Activated CD4-positive, alpha-beta memory T cell treated with anti-CD3 and anti-CD28 coated beads for 36 hours (primary cell): Measurements from ENCODE around the gene TRAF1. TPM values are rescaled to one million over a fixed set of nuclear protein-coding genes. Genes with fewer than 3 reads are reported as not detected.
"Not testable (repeated sequence)": the region's sequence is repeated elsewhere in the genome, so short reads cannot be mapped to it uniquely, and the experiment has no call there.

Source experiments
- CTCF ChIA-PET: fragments of 350-600 bp; sonication (Branson Sonifier 250); formaldehyde crosslinking; loops from one replicate; lab custom pipeline; 2021; ENCODE audit warnings: antibody characterized with exemption, inconsistent platforms; lab: Charles Lee
- POLR2A ChIA-PET: fragments of 350-600 bp; sonication (Branson Sonifier 250); formaldehyde crosslinking; loops from one replicate; lab custom pipeline; 2021; ENCODE audit warnings: antibody characterized with exemption; lab: Charles Lee
- DNase-seq: peaks from one replicate; pipeline ENCODE4 v3.0.0-alpha.2; 2020
- H3K27ac Mint-ChIP-seq: one replicate; pipeline ENCODE4 v1.8.0; 2021; ENCODE audit warnings: mixed read lengths
- H3K27me3 Mint-ChIP-seq: one replicate; pipeline ENCODE4 v1.8.0; 2021; ENCODE audit warnings: mixed read lengths
- H3K36me3 Mint-ChIP-seq: one replicate; pipeline ENCODE4 v1.8.0; 2021; ENCODE audit warnings: mixed read lengths
- H3K4me1 Mint-ChIP-seq: one replicate; pipeline ENCODE4 v1.8.0; 2021; ENCODE audit warnings: low read depth, mixed read lengths
- H3K4me3 Mint-ChIP-seq: one replicate; pipeline ENCODE4 v1.8.0; 2021; ENCODE audit warnings: mild to moderate bottlenecking, mixed read lengths
- H3K9me3 Mint-ChIP-seq: one replicate; pipeline ENCODE4 v1.8.0; 2021; ENCODE audit warnings: mixed read lengths
- intact Hi-C: fragments of 100-400 bp; cut with micrococcal nuclease; formaldehyde crosslinking; loops from one replicate; pipeline ENCODE4 v1.15.1; 2023
- total RNA-seq, 2 experiments: library from RNA; stranded (reverse); gene quantifications; one replicate each; pipeline ENCODE4 v1.2.3, GENCODE V29; 2021

Gene TRAF1
- total RNA-seq, result 100 to 1,000 TPM; 124 TPM

DNA sequence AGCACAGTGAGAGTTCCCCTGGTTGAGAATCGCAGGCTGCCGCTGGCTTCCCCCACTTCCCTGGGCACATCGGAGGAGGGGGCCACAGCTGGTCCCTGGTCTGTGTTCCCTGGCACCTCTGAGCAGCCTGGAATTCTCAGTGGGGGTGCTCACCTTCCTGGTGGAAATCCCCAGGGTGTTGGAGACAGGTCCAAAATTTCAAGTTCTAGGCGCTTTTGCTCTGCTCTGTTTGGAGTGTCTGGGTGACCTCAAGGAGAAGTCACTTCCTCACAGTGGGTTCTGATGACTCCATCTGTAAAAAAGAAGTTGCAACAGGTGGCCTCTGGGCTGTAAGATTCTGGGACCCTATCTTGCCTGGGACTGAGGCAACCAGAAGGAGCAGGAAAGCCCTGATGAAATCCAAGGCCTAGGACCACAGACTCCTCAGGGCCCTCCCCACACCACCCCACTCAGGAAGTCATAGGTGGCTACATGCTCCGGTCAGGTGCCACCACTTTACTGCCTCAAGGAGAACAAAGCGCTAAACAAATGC lies at the start of gene TRAF1:
TRAF1 (minus strand) TSS at position 400 of the 532 bp plus-strand sequence. CDS start 721 bp downstream, outside the sequence.
- no peaks in the 10 kb centered on the region for H3K27me3 Mint-ChIP-seq
- peaks cover 53% of the 10 kb centered on the region for H3K4me1 Mint-ChIP-seq
- peak within 1 kb of the TSS; percentile 80 for H3K4me3 Mint-ChIP-seq
- peaks cover 2% of the 10 kb centered on the region for H3K9me3 Mint-ChIP-seq
- peaks cover 47% of the 10 kb centered on the region for H3K36me3 Mint-ChIP-seq
- intact Hi-C loops, result loop anchor here (1.0 to 10.0 kb wide), 11 partner anchors 10 to 428 kb away; partner anchors contain the start of genes CNTRL and RAB14
- DNase-seq, result no peak
- ChIA-PET CTCF (interaction anchor here (1.0 to 8.8 kb wide), 7 partner anchors 9 to 133 kb away, joined by 3 to 76 read pairs (median 4); partner anchors contain the start of genes FBXW2 and PHF19), POLR2A (interaction anchor here (0.6 to 11.5 kb wide), 14 partner anchors 7 to 318 kb away, joined by 3 to 237 read pairs (median 16); partner anchors contain the start of genes FBXW2, PHF19 and PSMD5)
- peak within 1 kb of the TSS; percentile 97 for H3K27ac Mint-ChIP-seq

DNA sequence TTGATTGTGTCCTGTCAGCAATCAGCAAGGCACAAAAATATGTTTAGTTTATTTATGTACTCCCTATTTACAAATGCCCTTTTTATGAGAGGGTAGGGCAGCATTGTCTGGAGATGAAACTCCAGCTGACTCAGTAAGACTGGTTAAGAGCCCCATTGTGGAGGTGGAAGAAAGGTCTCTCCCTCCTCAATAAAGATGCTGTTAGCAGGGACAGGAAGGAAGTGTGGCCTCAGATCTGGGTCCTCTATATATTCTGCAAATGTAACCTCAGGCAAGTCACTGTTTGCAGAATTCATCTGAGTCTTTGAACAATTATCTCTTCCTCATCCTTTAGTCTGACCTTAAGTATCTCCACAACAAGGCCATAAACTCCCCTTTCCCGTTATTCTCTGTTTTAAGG lies 48.3 kb upstream of the TRAF1 start:
- Mint-ChIP-seq H3K36me3 (no peaks in the 10 kb centered on the region), H3K4me1 (peaks cover 18% of the 10 kb centered on the region)

GRCh38 chr9:120974181-120974580 lies 47.6 kb upstream of the TRAF1 start:
- H3K36me3 Mint-ChIP-seq, result no peaks in the 10 kb centered on the region
- H3K4me1 Mint-ChIP-seq, result peaks cover 18% of the 10 kb centered on the region
- H3K27ac Mint-ChIP-seq, result no peak overlapping the region
- intact Hi-C loops, result no loop called here
- ChIA-PET CTCF (no interaction called here), POLR2A (no interaction called here)
- H3K4me3 Mint-ChIP-seq, result no peak overlapping the region
- no peak for DNase-seq
- H3K27me3 Mint-ChIP-seq, result no peaks in the 10 kb centered on the region
- H3K9me3 Mint-ChIP-seq, result no peaks in the 10 kb centered on the region

More for the DNA sequence above, 48.3 kb upstream of the TRAF1 start:
- Mint-ChIP-seq H3K27ac (peak overlapping the region; percentile 55), H3K4me3 (no peak overlapping the region), H3K9me3 (no peaks in the 10 kb centered on the region), H3K27me3 (no peaks in the 10 kb centered on the region)
- no peak for DNase-seq
- POLR2A ChIA-PET, result no interaction called here
- CTCF ChIA-PET, result no interaction called here
- intact Hi-C loops, result no loop called here

DNA sequence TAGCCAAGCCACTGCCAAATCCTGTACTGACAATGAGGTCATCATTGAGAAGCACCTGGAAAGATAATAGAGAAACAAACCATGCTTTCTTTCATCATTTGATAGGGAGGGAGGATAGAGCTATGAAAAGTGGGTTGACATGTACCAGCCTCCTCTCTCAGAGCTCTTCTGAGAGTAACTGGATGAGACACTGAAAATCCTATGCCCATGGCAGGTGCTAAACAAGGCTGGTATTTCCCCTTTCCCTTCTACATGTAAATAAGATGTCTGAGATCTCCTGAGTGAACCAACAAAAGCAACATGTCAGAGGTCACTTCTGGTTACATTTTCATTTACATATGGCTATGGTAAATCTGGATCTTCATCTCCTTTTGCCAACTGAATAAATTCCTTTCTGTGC lies 45.3 kb upstream of the TRAF1 start:
- ChIA-PET POLR2A (no interaction called here), CTCF (interaction anchor here (1.1 to 1.5 kb wide), 2 partner anchors 10 to 35 kb away, joined by 4 to 5 read pairs; no protein-coding TSS in a partner anchor)
- no peak for DNase-seq
- Mint-ChIP-seq H3K36me3 (no peaks in the 10 kb centered on the region), H3K9me3 (no peaks in the 10 kb centered on the region), H3K4me1 (peaks cover 18% of the 10 kb centered on the region), H3K27me3 (no peaks in the 10 kb centered on the region), H3K27ac (no peak overlapping the region), H3K4me3 (no peak overlapping the region)
- intact Hi-C loops, result no loop called here

- H3K4me3 Mint-ChIP-seq, intact Hi-C loops, POLR2A ChIA-PET, H3K36me3 Mint-ChIP-seq, H3K9me3 Mint-ChIP-seq, H3K27ac Mint-ChIP-seq, DNase-seq, H3K27me3 Mint-ChIP-seq: not testable (repeated sequence)
- H3K4me1 Mint-ChIP-seq, result peaks cover 18% of the 10 kb centered on the region
- CTCF ChIA-PET, result interaction anchor here (1.1 to 1.5 kb wide), 2 partner anchors 10 to 35 kb away, joined by 4 to 5 read pairs; no protein-coding TSS in a partner anchor
These were observed 44.9 kb upstream of the TRAF1 start for GRCh38 chr9:120971471-120971870.

GRCh38 chr9:120970244-120970643 lies 43.6 kb upstream of the TRAF1 start:
- ChIA-PET CTCF (no interaction called here), POLR2A (no interaction called here)
- no peaks in the 10 kb centered on the region for H3K36me3 Mint-ChIP-seq
- no peak for DNase-seq
- H3K4me3 Mint-ChIP-seq, result no peak overlapping the region
- no peak overlapping the region for H3K27ac Mint-ChIP-seq
- peaks cover 16% of the 10 kb centered on the region for H3K4me1 Mint-ChIP-seq
- intact Hi-C loops, result no loop called here
- H3K27me3 Mint-ChIP-seq, result no peaks in the 10 kb centered on the region
- no peaks in the 10 kb centered on the region for H3K9me3 Mint-ChIP-seq

DNA sequence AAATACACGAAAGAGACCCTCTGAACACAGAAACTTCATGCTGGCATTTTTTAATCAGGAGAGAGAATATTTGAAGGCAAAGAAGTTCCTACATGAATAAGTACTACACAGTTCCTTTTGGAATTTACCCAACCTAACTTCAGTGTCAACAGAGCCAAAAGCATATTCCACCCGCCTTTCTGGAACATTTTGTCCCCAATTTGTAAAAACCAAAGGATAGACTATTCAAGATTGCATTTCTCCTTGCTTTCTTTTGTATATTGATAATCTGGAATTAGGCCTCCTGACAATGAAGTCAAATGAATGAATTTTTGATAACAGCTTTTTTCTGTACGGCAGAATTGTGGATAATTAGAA lies 39.4 kb upstream of the TRAF1 start:
- Mint-ChIP-seq H3K4me1 (no peaks in the 10 kb centered on the region), H3K4me3 (no peak overlapping the region), H3K9me3 (no peaks in the 10 kb centered on the region), H3K27me3 (no peaks in the 10 kb centered on the region), H3K27ac (no peak overlapping the region), H3K36me3 (no peaks in the 10 kb centered on the region)
- intact Hi-C loops, result no loop called here
- CTCF ChIA-PET, result interaction anchor here (1.2 kb wide), 1 partner anchor 16 kb away, joined by 7 read pairs; no protein-coding TSS in a partner anchor
- POLR2A ChIA-PET, result interaction anchor here (1.0 kb wide), 1 partner anchor 16 kb away, joined by 3 read pairs; no protein-coding TSS in a partner anchor
- DNase-seq, result no peak

GRCh38 chr9:120965344-120966012 lies 38.9 kb upstream of the TRAF1 start:
- no peaks in the 10 kb centered on the region for H3K27me3 Mint-ChIP-seq
- no peak overlapping the region for H3K27ac Mint-ChIP-seq
- DNase-seq, result no peak
- ChIA-PET CTCF (interaction anchor here (1.2 to 2.1 kb wide), 2 partner anchors 16 kb away, joined by 7 read pairs; no protein-coding TSS in a partner anchor), POLR2A (interaction anchor here (1.0 kb wide), 1 partner anchor 15 kb away, joined by 3 read pairs; no protein-coding TSS in a partner anchor)
- H3K4me1 Mint-ChIP-seq, result no peaks in the 10 kb centered on the region
- H3K4me3 Mint-ChIP-seq, result no peak overlapping the region
- H3K9me3 Mint-ChIP-seq, result no peaks in the 10 kb centered on the region
- H3K36me3 Mint-ChIP-seq, result no peaks in the 10 kb centered on the region
- intact Hi-C loops, result no loop called here

DNA sequence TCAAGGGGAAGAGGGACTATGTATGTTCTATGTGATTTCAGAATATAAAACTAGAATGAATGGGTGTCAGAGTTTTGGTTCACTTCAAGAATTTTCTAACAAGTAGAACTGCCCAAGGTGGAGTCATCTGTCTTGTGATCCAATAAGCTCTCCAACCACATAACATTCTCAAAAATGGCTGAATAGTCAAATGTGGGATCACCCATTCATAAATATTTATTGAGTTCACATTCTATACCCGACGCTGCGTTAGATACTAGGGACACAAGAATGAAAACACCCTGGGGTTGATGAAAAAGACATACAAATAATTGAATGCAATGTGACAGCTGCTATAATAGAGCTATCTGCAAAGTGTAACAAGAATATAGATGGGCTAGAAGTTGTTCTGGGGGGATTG lies 35.3 kb upstream of the TRAF1 start:
- CTCF ChIA-PET, result interaction anchor here (1.5 kb wide), 1 partner anchor 20 kb away, joined by 7 read pairs; no protein-coding TSS in a partner anchor
- H3K27ac Mint-ChIP-seq, result no peak overlapping the region

DNA sequence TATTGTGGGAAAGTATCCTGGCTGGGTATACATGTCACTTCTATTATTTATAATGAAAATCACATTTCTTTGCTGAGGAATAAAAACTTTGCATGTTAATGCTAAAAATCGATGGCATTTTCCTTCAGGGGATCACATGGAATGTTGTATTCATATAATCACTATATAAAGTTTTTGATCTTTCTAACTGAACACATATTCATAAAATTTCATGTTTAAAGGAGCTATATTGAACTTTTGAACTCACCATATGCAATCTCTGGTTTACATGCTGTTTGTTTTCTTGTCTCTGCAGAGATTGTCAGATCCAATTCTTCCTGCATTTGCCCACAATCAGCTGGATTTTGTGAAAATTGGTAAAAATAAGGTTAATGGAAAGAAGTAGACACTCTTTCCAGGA lies 33.4 kb upstream of the TRAF1 start:
- POLR2A ChIA-PET, result no interaction called here
- Mint-ChIP-seq H3K4me3 (no peak overlapping the region), H3K27ac (no peak overlapping the region), H3K36me3 (no peaks in the 10 kb centered on the region), H3K4me1 (no peaks in the 10 kb centered on the region), H3K27me3 (no peaks in the 10 kb centered on the region), H3K9me3 (no peaks in the 10 kb centered on the region)
- intact Hi-C loops, result no loop called here
- CTCF ChIA-PET, result interaction anchor here (0.6 kb wide), 1 partner anchor 149 kb away, joined by 3 read pairs; no protein-coding TSS in a partner anchor
- no peak for DNase-seq

More for the DNA sequence above, 35.3 kb upstream of the TRAF1 start:
- POLR2A ChIA-PET, result no interaction called here
- intact Hi-C loops, result no loop called here
- H3K36me3 Mint-ChIP-seq, result no peaks in the 10 kb centered on the region
- DNase-seq, result no peak
- no peak overlapping the region for H3K4me3 Mint-ChIP-seq
- no peaks in the 10 kb centered on the region for H3K27me3 Mint-ChIP-seq
- H3K9me3 Mint-ChIP-seq, result no peaks in the 10 kb centered on the region
- no peaks in the 10 kb centered on the region for H3K4me1 Mint-ChIP-seq

GRCh38 chr9:120956862-120957261 lies 30.3 kb upstream of the TRAF1 start:
- H3K27me3 Mint-ChIP-seq, result no peaks in the 10 kb centered on the region
- ChIA-PET CTCF (no interaction called here), POLR2A (no interaction called here)
- no peaks in the 10 kb centered on the region for H3K9me3 Mint-ChIP-seq
- no peak overlapping the region for H3K4me3 Mint-ChIP-seq
- no peaks in the 10 kb centered on the region for H3K36me3 Mint-ChIP-seq
- H3K4me1 Mint-ChIP-seq, result no peaks in the 10 kb centered on the region
- no peak overlapping the region for H3K27ac Mint-ChIP-seq
- DNase-seq, result no peak
- intact Hi-C loops, result no loop called here

GRCh38 chr9:120951960-120952618 lies 25.5 kb upstream of the TRAF1 start:
- H3K4me1 Mint-ChIP-seq, result no peaks in the 10 kb centered on the region
- POLR2A ChIA-PET, result interaction anchor here (0.6 to 0.7 kb wide), 2 partner anchors 107 to 343 kb away, joined by 3 to 4 read pairs; no protein-coding TSS in a partner anchor
- H3K36me3 Mint-ChIP-seq, result no peaks in the 10 kb centered on the region
- intact Hi-C loops, result no loop called here
- no peak overlapping the region for H3K27ac Mint-ChIP-seq
- no peaks in the 10 kb centered on the region for H3K9me3 Mint-ChIP-seq
- H3K27me3 Mint-ChIP-seq, result no peaks in the 10 kb centered on the region
- H3K4me3 Mint-ChIP-seq, result no peak overlapping the region
- no peak for DNase-seq
- CTCF ChIA-PET, result interaction anchor here (0.6 to 1.1 kb wide), 3 partner anchors 12 to 108 kb away, joined by 3 read pairs; no protein-coding TSS in a partner anchor
